CD4-positive, alpha-beta T cell treated with Interleukin-21 for 1 hour (primary cell): ENCODE measurements around the gene MAML3.
"Not testable (repeated sequence)": the region's sequence is repeated elsewhere in the genome, so short reads cannot be mapped to it uniquely, and the experiment has no call there.

Source experiments
- DNase-seq: peaks from one replicate; pipeline ENCODE4 v3.0.0-alpha.2; 2020

Gene MAML3

DNA sequence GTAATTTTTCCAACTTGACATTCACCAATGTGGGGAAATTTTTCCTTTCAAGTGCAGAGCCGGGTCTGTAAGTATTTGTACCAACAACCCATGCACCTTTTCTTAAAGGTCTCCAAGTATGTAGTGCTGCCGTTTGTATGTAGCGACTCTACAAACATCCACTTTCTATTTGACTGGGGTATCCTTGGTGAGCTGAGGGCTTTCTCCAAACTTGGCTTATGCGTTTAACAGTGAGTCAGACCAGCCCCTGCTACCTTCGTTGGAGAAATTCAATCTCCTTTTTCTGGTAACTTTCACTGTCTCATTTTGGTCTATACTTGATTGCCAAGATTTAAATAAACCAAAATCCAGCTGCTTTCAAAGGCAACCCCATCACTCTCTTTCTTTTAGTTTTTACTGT, 453.4 kb downstream of the MAML3 start:
- DNase-seq = no peak

DNA sequence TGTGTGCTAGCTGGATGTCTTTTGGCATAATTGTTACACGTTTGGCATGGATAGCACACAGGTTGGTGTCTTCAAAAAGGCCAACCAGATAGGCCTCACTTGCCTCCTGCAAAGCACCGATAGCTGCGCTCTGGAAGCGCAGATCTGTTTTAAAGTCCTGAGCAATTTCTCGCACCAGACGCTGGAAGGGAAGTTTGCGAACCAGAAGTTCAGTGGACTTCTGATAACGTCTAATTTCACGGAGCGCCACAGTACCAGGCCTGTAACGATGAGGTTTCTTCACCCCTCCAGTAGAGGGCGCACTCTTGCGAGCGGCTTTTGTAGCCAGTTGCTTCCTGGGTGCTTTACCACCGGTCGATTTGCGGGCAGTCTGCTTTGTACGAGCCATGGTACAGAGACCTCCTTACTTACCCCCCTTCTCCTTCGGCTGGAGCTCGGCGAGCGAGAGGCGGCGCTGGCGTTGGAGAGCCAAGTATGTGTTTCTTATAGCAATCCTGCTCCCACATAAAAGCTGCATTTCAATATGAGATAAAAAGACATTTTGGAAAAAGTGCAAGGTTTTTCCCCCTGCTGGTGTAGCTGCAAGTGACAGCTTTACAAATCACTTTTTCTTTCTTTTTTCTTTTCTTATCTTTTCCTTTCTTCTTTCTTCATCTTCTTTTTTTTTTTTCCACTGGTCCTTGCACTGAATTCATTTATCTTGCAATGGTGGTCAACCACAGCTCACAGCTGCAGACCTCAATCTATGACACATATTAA, 455.6 kb downstream of the MAML3 start:
- not testable (repeated sequence) for DNase-seq

DNA sequence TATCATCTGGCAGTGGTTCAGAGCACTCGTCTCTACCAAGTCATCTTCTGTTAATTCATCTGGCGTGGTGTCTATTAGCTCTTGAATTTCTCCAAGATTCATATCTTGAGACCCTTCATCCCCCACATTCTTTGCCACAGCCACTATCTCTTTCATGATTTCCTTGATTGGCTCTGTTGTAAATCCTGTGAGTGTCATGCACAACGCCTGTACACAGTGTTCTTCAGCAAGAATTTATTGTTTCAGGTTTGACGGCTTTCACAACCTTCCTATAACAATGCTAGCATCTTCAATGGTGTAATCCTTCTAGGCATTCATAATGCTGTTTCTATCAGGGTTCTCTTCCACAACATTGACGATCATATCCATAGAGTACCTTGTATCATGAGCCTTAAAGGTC, 457.5 kb downstream of the MAML3 start:
- no peak for DNase-seq

DNA sequence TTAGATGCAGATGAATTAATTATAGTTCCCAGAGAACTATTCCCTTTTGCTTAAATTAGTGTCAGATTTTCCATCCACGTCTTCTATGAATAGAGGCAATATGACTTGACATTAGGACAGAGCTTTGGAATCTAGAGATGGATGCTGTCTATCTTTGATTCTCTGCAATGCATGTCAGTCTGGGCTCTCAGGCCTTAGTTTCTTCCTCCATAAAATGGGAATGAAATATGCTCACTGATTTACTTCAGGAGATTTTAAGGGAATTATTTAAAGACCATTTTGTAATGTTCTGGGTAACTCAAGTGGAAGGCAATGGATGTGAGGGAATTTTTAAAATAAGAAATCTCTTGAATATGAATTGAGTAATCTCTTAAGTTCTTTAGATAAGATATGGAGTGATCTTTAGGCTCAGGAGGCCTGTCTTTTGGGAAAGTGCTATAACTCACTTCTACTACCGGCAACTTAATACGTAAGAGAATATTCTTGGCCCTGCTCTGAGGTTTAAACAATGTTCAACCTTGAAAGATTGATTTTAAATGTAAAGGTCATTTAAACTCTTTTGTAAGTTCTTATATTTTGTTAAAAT, 459.4 kb downstream of the MAML3 start:
- DNase-seq = no peak

DNA sequence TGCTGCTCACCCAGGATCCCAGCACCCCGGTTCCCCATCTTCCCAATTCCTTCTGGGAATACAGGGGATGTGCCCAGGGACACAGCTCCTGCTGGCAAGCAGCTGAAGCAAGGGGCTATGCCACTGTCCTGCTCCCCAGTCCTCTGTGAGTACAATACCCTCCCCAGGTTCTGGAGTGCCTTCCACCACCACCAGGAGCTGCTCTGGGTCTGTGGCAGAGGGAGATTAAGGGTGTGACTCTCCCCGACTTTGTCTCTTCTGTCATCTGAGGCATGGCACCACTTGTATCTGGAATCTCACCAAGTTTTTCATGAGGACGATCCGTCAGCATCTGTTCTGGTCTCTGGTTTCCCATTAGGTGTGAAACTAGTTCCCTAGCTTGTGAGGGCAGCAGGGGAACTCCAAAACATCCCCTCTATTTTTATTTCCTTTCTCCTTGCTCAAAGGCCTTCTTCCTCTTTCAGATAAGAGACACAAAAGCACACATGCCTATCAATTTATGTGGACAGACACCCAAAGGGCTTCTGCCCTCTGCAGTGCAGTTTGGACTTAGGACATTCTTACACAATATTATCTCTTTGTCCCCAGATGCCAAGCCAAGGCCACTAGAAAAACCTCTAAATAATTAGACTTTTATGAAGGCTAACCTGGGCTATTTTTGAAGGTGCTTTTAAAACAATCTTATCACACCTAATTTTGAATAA, 461.5 kb downstream of the MAML3 start:
- DNase-seq = no peak

DNA sequence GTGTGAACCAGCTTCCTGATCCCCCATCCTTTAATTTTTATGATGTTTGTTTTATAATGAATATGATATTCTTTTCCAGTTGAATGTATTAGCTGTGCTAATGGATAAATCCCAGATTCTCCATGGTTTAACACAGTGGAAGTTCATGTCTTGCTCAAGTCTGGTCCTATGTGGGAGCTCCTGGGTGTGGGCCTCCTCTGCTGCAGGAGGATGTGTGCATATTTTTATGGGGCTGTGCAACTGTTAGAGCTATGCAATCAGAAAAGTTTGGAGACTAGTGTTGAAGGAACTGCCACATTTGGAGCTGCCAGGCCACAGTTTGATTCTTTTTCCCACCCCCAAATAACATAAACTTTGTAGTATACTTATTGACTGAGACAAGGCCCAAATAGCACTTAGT, 463.6 kb downstream of the MAML3 start:
- no peak for DNase-seq

DNA sequence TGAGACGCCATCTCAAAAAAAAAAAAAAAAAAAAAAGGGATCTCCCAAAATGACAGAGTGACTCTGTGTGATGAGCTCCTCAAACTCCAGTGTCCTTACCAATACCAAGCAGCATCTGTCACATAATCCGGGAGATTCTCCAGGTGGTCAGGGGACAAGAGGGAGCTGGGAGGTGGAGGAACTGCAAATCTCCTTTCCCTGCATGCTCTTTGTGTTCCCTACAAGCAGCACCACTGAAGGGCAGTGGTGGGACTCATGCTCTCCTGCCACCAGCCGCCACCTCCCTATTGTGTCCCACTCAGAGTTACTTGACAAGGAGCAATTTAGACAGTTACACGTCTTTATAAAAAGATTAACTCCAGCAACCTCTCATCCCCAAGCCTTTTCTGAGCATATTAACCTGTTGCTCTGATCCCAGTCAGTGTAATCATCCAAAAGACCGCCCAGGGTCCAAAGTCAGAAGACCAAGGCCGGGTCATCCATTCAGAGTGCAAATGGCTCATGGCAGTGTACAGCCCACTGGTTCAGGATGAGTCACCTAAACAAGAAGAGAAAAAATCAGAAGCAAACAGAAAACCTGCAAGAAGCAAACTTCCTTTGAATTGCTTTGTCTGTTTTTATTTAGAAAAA, 464.8 kb downstream of the MAML3 start:
- DNase-seq = no peak

DNA sequence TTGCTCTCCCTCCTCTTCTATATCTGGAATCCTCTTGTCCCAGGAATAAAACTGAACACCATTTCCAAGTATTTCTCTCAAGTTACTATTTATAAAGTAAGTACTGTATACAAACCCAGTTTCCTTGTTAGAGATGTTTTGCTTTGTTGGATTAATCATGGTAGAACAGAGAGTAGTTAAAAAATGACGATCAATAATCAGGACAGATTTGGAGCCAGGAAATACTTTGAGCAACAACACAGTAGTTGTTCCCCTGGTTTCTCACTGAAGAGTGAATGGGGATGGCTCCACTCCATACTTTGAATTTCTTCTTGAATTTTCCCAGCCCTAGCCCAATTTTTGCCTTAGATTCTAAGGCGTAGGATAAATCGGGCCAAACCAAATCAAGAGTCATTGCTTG, 467.0 kb downstream of the MAML3 start:
- DNase-seq = no peak

DNA sequence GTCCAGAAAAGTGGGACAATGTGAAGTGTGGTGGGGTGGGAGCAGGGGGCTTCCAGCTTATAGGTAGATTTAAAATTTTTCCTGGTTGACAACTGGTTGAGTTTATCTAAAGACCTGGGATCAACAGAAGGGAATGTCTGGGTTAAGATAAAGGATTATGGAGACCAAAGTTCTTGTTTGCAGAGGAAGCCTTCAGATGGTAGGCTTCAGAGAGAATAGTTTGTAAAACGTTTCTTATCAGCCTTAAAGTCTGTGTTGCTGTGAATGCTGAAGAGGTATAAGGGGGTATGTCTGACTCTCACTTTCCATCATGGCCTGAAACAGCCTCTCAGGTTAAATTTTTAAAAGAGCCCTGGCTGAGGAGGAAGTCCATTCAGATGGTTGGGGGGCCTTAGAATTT, 467.9 kb downstream of the MAML3 start:
- DNase-seq = no peak

DNA sequence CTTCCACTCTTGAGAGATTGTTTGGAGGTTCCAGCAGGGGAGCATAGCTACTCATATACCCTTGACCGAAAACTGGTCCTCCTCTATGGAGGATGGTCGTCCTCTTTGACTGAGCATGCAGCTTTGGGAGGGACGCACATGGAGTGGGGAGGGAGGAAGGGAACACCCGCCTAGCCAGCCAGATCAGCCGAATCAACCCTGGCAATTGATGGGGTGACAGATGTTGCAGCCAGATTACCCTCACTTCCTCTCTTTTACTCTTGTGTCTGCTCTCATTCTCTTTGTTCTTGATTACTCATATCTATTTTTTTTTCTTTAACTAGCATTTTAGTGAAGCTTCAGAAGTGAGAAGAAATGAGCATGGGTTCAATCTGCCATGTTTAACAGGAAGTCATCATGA, 468.8 kb downstream of the MAML3 start:
- DNase-seq = no peak

DNA sequence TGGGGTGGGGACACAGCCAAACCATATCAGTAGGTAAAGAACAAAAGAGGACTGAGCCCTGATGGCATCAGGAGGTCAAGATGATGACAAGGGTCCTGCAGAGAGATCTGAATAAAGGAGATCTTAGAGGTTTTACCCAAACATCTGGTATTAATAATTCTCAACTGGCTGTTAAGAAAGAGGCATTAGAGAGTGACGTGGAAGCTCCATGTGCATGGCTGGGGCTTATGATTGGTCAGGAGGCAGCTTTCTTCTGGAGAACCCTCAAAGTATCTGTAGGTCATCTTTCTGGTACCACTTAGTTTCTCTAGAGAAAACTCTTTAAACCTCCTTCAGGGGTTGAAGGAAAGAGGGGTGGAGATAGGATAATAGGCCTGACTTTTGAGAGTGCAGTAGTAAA, 469.6 kb downstream of the MAML3 start:
- no peak for DNase-seq

DNA sequence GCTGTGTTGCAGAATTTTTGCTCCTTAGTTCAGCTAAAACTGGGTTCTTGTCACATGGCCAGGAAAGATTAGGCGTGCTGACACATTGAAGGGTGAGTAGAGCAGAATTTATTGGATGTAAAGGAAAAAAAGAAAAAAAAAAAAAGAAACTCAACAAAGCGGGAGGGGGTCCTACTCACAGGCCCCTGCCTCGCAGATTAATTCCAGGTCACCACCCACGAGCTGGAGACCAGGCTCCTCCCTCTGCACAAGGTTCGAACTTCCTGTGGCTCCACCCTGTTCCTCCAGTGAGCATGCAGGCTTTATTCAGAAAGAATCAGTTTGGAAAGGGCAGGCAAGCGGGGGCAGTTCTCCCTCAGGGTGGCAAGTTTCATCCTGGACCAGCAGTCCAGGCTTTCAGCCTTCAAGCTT, 471.2 kb downstream of the MAML3 start:
- DNase-seq = no peak

DNA sequence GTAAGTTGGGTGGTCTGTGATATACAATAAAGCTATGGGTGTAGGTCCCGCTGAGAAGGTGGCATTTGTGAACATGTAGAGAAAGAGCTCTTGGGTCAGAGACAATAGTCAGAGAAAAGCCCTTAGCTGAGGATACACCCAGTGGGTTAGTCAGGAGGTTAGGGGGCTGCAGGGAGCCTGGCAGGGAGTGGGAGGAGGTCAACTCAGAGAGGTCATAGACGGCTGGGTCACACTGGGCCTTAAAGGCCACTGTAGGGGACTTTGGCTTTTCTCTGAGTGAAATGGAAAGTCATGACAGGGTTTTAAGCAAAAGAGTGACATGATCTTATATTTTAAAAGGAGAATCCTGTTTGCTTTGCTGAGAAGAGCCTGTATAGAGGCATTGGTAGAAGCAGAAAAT, 471.7 kb downstream of the MAML3 start:
- DNase-seq = no peak

DNA sequence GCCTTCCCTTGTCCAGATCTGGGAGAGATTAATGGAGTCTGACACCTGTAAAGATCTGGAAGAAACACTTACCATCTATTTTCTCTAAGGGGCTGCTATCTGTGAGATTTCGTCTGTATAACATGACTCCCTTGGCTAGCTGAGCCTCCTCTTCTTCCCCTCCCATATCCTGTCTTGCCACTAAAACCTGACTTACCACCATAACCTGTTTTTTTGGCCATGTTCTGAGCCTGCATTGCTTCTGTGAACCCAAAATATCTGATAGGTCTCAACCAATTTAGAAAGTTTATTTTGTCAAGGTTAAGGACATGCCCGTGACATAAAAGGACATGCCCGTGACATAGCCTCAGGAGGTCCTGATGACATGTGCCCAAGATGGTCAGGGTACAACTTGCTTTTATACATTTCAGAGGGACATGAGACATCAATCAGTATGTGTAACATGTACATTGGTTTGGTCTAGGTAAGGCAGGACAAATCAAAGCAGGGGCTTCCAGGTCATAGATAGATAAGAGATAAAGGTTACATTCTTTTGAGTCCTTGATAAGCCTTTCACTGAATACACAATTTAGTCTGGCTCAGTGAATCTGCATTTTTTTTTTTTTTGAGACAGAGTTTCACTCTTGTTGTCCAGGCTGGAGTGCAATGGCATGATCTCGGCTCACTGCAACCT, 476.9 kb downstream of the MAML3 start:
- DNase-seq = no peak

DNA sequence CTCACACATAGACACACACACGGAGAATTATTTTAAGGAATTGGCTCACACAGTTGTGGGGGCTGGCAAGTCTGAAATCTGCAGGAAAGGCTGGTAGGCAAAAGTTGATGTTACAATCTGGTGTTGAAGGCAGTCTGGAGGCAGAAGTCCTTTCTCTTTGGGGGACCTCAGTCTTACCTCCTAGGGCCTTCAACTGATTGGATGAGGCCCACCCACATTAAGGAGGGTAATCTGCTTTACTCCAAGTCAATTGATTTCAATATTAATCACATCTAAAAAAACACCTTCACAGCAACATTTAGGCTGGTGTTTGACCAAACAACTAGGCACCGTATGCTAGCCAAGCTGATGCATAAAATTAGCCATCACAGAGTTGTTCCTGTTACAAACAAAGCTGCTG, 477.6 kb downstream of the MAML3 start:
- no peak for DNase-seq

DNA sequence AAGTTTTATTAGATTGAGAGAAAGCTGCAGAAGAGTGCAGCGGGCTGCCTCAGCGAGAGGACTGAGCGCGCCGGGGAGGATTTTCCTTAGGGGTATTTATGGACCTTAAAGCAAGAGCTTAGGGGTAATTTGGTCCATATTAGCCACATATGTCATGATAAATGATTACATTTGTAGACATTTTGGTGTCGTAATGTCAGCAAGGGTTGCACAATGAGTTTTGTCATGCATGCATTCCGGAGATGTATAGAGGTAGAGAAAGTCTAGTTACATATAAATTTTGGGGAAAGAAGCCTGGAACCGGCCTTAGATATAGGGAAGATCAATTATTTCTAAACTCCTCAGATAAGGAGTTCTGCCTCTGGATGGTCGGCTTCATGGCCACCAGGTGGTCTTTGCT, 478.3 kb downstream of the MAML3 start:
- DNase-seq = no peak

DNA sequence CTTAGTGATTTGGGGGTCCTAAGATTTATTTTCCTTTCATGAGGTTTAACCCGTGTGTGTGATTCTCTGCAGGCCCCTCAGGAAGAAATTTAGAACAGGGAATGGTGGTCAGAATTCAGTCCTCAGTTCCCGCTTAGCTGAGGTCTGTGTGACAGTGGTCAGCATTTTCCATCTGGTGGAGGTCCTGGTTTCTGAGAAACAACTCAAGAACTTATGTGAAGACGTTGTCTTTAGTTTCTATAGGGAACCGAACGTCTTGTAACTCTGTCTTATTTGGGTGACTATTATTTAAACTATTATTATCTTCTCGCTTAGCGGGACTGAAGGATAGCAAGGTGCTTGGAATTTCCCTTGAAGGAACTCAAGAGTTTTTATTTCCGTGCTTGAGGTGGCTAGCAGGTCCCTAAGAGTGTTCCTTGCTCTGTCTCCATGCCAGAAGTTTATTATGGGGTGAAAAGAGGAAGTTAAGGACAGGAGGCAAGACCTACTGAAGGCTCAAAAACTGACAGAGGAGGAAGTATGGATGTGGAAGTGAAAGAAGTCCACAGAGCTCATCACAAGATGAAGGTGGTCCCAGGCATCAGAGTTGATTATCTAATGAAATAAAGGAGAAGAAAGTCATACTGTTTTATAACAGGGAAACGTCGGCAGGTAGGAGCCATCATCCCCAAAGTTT, 479.0 kb downstream of the MAML3 start:
- no peak for DNase-seq

DNA sequence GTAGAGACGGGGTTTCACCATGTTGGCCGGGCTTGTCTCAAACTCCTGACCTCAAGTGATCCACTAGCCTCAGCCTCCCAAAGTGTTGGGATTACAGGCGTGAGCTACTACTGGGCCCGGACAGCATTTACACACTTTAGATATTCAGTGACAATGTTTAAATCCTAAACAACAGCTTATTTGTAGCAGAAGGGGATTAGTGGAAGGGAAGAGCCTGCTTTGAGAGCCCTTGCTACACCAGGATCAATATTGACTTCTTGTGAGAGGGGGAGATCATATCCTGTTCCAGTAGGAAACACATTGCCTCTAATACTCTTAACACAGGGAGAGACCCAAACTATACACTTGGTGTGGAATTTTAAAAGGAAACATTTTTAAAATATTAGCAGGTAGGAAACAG, 481.3 kb downstream of the MAML3 start:
- no peak for DNase-seq

DNA sequence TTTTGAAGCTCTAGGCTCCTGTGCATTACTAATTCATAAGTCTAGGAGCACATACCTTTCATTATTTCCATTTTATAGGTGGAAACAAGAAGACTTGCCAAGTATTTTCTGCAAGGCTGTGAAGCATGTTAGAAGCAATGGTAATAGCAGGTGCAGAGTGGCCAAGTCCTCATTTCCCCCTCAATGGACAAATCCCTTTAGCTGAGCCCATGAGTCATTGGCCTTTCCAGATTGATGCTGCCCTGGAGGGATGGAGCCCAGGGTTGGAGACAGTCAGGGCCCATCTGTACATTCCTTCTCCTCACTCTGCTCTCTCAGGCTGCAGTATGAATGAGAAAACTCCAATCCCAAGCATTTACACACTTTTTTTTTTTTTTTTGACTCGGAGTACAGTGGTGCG, 481.8 kb downstream of the MAML3 start:
- DNase-seq = no peak

DNA sequence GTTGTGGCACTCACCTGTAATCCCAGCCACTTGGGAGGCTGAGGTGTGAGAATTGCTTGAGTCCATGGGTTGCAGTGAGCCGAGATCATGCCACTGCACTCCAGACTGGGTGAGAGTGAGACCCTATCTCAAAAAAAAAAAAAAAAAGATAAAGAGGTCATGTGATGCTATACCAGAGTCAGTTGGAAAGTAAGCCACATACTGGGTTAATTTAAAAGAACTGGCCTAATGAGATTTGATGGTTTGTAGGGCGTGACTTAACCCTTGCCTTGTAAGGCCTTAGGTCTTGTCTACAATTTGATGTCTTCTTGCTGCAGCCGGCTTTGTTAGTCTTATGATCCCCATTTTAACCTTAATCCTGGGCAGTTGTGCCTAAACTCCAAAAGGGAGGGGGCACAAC, 483.2 kb downstream of the MAML3 start:
- DNase-seq = no peak

DNA sequence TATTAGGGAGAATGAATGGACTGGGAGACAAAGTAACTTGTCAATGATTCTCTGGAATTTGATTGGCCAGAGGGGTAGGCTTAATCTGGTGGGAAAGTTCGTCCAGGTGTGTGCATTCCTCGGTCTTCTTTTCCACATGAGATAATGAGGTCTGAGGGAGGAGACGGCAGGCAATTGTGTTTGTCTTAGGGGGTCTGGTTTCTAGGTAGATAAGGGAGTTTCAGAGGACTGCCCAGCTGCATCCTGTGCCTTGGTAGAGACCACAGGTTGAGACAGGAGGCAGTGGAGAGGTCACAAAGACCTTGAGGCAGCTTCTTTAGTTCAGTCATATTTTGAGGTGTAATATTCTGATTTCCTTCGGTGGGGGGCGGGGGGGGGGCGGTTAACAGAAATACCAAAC, 484.1 kb downstream of the MAML3 start:
- DNase-seq = no peak

DNA sequence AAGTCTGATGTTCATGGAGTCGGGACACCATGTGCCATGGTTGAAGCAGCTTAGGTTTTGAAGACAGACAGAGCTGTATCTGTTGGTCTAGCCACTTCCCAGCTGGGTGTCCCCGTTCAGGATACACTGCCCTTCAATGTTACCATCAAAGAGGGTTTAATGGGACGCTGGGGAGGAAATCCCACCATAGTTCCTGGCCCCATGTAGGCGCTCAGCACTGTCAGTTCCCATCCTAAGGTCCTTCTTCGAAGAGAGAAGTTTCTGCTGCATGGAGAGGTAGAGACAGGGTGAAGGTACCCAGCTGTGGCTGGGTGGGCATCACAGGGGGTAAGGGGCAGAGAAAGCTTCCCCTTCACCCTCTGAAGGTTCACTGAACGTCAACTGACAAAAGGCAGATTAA, 484.6 kb downstream of the MAML3 start:
- no peak for DNase-seq
